ENCODE measurements around the gene USP20.

The USP20 gene

DNA sequence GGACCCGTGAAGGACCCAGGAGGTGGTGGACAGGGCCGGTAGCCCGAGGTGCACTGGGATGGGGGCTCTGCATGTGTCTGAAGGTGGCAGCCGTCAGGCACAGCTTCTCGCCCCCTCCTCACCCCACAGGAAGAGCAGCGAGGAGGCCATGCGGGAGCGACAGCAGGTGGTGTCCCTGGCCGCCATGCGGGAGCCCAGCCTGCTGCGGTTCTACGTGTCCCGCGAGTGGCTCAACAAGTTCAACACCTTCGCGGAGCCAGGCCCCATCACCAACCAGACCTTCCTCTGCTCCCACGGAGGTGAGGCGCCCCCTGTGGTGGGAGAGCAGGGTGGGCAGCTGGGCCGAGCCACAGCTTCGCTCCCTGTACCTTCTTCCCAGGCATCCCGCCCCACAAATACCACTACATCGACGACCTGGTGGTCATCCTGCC lies 39.9 kb downstream of the USP20 start:
- no peak for DNase-seq (ENCODE audit: low read depth in 1 of 2, low spot score in 1 of 2)
- no peak for TF ChIP-seq JUND (IDR thresholded peaks at IDR 0.05; ENCODE audit: low read depth)
- in situ Hi-C loops (cut with HindIII; ENCODE audit: low pct_unique_long_range_greater_than_20kb, low sequenced_read_pairs): no loop called here

DNA sequence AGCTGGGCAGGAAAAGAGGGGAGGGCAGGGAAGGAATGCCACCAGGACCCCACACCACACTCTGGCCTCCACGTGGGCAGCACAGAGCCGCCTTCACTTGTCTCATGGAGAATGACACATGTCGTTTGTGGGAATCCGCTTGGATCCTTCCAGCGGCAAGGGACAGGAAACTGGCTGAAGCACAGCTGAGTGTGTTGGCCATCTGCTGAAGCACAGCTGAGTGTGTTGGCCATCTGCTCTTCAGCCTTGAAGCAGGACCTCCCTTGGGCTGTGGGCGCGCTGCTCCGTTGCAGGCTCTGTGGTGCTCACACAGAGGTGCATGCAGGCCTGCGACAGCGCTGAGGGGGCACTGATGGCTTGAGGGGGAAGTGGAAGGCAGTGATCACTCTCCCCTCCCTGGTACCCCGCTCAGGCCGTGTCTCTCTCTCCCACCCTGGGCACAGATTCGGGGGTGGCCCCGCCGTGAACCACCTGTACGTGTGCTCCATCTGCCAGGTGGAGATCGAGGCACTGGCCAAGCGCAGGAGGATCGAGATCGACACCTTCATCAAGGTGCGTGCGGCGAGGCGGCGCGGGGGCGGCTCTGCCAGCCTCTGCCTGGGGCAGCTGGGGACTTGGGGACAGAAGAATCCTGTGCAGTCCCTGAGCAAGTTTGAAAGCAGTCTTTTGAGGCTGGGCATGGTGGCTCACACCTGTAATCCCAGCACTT lies 40.6 kb downstream of the USP20 start:
- no peak for DNase-seq (ENCODE audit: low read depth in 1 of 2, low spot score in 1 of 2)
- in situ Hi-C loops (cut with HindIII; ENCODE audit: low pct_unique_long_range_greater_than_20kb, low sequenced_read_pairs): no loop called here

GRCh38 chr9:129876815-129877214 lies 41.6 kb downstream of the USP20 start:
- no peak for DNase-seq (ENCODE audit: low read depth in 1 of 2, low spot score in 1 of 2)
- no peak for TF ChIP-seq JUND (IDR thresholded peaks at IDR 0.05; ENCODE audit: low read depth)
- in situ Hi-C loops (cut with HindIII; ENCODE audit: low pct_unique_long_range_greater_than_20kb, low sequenced_read_pairs): no loop called here

More for the DNA sequence above, 40.6 kb downstream of the USP20 start:
- no peak for TF ChIP-seq JUND (IDR thresholded peaks at IDR 0.05; ENCODE audit: low read depth)

DNA sequence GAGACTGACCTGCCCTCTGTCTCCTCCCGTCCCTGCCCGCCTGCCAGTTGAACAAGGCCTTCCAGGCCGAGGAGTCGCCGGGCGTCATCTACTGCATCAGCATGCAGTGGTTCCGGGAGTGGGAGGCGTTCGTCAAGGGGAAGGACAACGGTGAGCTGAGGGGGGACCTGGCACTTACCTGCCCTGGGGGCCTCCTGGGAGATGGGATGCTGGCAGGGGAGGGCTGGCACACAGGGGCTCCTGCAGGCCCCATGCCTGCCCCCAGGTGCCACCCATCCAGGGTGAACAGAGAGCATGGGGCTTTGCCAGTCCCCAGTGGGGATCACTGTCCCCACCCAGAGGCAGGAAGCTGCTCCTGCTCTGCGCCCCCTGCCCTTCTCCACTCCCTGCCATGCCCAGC lies 43.0 kb downstream of the USP20 start:
- TF ChIP-seq JUND (IDR thresholded peaks at IDR 0.05; ENCODE audit: low read depth): no peak

DNA sequence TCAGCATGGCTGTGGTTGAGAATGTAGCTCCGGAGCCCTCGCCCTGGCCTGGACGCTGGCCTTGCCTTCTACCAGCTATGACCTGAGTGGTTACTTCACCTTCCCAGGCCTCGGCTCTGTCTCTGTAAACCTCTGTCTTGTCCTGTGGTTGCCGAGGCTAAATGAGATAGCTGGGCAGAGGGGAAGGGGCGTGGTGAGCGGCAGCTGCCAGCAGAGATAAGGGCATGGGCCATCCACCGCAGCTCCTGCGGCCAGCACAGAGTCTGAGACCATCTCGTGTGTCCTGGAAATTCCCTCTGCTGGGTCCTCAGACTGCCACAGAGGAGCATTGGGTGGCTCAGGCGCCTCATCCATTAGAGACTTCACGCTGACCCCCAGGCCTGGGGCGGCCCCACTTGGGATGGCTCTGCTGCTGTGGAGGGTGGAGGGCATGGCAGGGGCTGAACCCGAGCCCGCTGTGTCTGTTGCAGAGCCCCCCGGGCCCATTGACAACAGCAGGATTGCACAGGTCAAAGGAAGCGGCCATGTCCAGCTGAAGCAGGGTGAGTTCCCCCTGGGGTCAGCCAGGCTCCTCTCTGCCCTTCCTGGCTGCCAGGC lies 43.9 kb downstream of the USP20 start:
- in situ Hi-C loops (cut with HindIII; ENCODE audit: low pct_unique_long_range_greater_than_20kb, low sequenced_read_pairs): no loop called here
- no peak for TF ChIP-seq JUND (IDR thresholded peaks at IDR 0.05; ENCODE audit: low read depth)
- no peak for DNase-seq (ENCODE audit: low read depth in 1 of 2, low spot score in 1 of 2)

More for the DNA sequence above, 43.0 kb downstream of the USP20 start:
- no peak for DNase-seq (ENCODE audit: low read depth in 1 of 2, low spot score in 1 of 2)
- in situ Hi-C loops (cut with HindIII; ENCODE audit: low pct_unique_long_range_greater_than_20kb, low sequenced_read_pairs): no loop called here

- in situ Hi-C loops (cut with HindIII; ENCODE audit: low pct_unique_long_range_greater_than_20kb, low sequenced_read_pairs): no loop called here
Observed at GRCh38 chr9:129879991-129880653, 44.9 kb downstream of the USP20 start.

DNA sequence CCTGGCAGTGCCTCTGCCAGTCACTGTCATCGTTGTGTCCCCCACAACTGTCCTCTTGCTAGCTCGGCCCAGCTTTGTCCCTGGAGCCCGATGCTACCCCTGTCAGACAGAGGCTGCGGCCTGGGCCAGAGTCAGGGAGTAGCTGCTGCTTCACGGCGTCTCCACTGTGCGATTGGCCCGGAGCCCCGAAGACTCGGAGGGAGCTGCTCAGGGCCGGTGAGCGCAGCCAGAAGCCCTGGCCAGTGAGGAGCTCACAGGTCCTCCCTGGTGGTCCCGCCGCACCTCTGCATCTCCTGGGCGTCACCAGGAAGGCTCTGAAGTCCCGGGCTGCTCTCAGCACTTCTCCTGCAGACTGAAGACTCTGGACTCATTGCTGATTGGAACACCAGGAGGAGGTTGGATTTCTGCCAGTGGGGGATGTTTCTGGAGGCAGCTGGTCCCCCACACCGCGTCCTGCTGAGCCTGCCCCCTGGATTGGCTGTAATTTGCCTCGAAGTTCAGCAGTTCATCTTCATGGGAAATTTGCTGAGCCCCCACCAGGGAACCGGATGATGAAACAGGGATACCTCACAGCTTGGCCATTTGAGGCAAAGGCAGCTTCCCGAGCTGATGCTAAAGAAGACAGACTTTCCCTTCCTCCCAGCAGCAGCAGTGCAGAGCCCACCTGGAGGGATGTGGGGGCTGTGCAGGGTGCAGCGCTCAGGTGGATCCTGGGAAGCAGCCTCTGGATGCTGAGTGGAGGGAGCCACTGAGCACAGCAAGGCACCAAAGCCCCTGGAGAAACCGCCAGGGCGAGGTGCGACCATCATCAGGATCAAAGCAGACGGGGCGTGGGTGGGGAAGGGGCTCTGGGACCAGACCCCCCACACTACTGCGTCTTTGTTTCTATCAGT lies 45.6 kb downstream of the USP20 start:
- TF ChIP-seq JUND (IDR thresholded peaks at IDR 0.05; ENCODE audit: low read depth): no peak
- in situ Hi-C loops (cut with HindIII; ENCODE audit: low pct_unique_long_range_greater_than_20kb, low sequenced_read_pairs): no loop called here
- DNase-seq (ENCODE audit: low read depth in 1 of 2, low spot score in 1 of 2): no peak

More at GRCh38 chr9:129879991-129880653, 44.9 kb downstream of the USP20 start:
- DNase-seq (ENCODE audit: low read depth in 1 of 2, low spot score in 1 of 2): no peak
- no peak for TF ChIP-seq JUND (IDR thresholded peaks at IDR 0.05; ENCODE audit: low read depth)

DNA sequence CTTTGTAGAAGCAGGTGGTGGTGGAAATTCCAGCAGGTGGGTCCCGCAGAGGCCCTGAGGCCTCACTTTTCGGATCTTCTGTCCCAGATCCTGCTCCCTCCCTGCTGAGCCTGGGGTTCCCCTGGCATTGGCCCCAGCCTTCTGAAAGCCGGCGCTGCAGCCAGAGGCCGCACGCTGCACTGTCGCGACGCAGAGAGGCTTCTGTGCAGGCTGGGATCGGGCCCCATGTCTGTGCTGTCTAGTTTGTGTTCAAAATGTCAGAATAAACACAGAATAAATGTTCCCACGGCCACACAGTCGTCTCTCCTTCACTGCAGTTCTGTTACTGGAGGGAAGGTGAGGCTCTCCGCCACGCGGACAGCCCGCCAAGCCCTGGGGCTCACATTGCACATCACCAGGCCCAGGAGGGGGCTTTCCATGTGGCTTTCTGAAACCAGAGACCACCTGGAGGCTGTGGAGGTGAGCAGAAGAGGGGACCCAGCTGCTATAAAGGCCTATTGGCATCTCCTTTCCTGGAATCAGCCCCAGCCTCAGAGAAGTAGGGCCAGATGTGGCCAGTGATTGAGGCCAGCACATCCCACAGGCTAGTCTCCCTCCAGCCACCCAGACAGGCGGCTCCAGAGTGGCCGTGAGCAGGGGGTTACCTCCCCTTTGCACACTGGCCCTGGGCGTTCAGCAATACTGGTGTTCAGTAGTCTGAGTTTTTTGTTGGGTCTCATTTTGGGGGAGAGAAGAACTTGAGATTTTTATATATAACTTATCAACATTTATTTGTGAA lies 46.5 kb downstream of the USP20 start:
- no peak for TF ChIP-seq JUND (IDR thresholded peaks at IDR 0.05; ENCODE audit: low read depth)
- in situ Hi-C loops (cut with HindIII; ENCODE audit: low pct_unique_long_range_greater_than_20kb, low sequenced_read_pairs): no loop called here

DNA sequence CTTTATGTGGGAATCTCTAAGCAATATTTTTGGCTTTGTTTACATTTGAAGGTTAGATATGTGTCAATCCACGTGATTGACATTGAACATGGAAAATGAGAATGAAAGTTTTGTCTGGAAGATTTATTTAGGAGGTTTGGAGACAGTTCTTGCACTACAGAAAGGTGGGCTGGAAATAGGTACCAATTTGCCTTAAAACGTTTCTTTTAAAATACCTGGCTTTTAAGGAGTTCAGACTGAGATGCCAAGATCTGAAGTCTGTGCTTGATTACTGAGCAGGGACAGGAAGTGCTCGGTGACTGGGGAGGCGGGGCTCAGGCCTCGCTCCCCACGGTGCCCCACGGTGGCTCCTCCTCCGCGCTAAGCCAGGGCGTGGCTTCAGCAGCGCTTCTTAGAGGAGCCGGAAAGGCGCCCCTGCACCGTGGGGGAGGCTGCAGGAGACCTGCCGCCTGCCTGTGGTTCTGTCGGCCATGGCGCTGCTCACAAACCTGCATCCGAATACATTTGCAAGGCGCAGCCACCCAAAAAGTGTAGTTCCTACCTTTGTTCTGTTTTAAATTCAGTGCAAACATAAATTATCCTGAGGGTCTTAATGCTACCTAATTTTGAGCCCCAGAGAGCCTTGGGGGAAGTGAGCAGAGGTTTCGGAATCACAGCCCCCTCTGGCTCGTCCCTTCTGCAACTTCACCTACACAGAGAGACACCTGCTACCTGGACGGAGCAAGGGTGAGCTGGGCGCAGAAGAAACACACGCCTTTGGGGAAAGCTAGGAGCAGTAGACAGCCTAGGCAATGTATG lies 49.2 kb downstream of the USP20 start:
- in situ Hi-C loops (cut with HindIII; ENCODE audit: low pct_unique_long_range_greater_than_20kb, low sequenced_read_pairs): no loop called here
- DNase-seq (ENCODE audit: low read depth in 1 of 2, low spot score in 1 of 2): peak; percentile 85 to 94
- TF ChIP-seq JUND (IDR thresholded peaks at IDR 0.05; ENCODE audit: low read depth): no peak

More for the DNA sequence above, 46.5 kb downstream of the USP20 start:
- DNase-seq (ENCODE audit: low read depth in 1 of 2, low spot score in 1 of 2): no peak

- DNase-seq (ENCODE audit: low read depth in 1 of 2, low spot score in 1 of 2): peak; percentile 35 to 80
- no peak for TF ChIP-seq JUND (IDR thresholded peaks at IDR 0.05; ENCODE audit: low read depth)
- in situ Hi-C loops (cut with HindIII; ENCODE audit: low pct_unique_long_range_greater_than_20kb, low sequenced_read_pairs): no loop called here
Observed at GRCh38 chr9:129885018-129885669, 49.9 kb downstream of the USP20 start.
